Common myeloid progenitor, CD34-positive (primary cell): Measurements from ENCODE around the gene KCNK1.

Experiments
- CTCF ChIA-PET: fragments of 350-600 bp; sonication (Branson Sonifier 250); formaldehyde crosslinking; loops from one replicate; lab custom pipeline; 2021; ENCODE audit warnings: antibody characterized with exemption; lab: Charles Lee
- POLR2A ChIA-PET: fragments of 350-600 bp; sonication (Branson Sonifier 250); formaldehyde crosslinking; loops from one replicate; lab custom pipeline; 2021; ENCODE audit warnings: antibody characterized with exemption; lab: Charles Lee
- DNase-seq, 3 donors: peaks; one replicate each; pipeline versions ENCODE4 v3.0.0 to v3.0.0-alpha.2; 2013
- H3K27ac ChIP-seq, 2 experiments: 1 replicate in 1 of 2; 2 replicates in 1 of 2; pipeline ENCODE4 v1.7.0; 2013; ENCODE audit warnings: inconsistent platforms in 2 of 2, low read length in 2 of 2, mild to moderate bottlenecking in 2 of 2, low read depth in 1 of 2, moderate library complexity in 1 of 2; ENCODE audit not compliant: severe bottlenecking in 2 of 2, insufficient read depth in 1 of 2, poor library complexity in 1 of 2
- H3K27me3 ChIP-seq, 5 experiments: replicated peaks in 2 of 5; 1 replicate in 3 of 5; 2 replicates in 2 of 5; pipeline versions ENCODE4 v1.6.1 to v1.7.0; 2013; ENCODE audit warnings: low read length in 4 of 5, mild to moderate bottlenecking in 2 of 5, moderate library complexity in 2 of 5, inconsistent platforms in 1 of 5; ENCODE audit not compliant: insufficient read depth in 5 of 5, control insufficient read depth in 4 of 5
- H3K36me3 ChIP-seq, 4 experiments: 1 replicate in 2 of 4; 2 replicates in 2 of 4; pipeline versions ENCODE4 v1.6.1 to v1.7.0; 2013; ENCODE audit warnings: low read length in 3 of 4, control low read depth in 1 of 4, mild to moderate bottlenecking in 1 of 4; ENCODE audit not compliant: control insufficient read depth in 4 of 4, insufficient read depth in 4 of 4
- H3K4me1 ChIP-seq, 4 experiments: 1 replicate in 3 of 4; 2 replicates in 1 of 4; pipeline versions ENCODE4 v1.6.1 to v1.7.1; 2013; ENCODE audit warnings: low read length in 3 of 4, mild to moderate bottlenecking in 3 of 4, control low read depth in 1 of 4, inconsistent platforms in 1 of 4, moderate library complexity in 1 of 4; ENCODE audit not compliant: control insufficient read depth in 4 of 4, insufficient read depth in 4 of 4; ENCODE audit errors: control extremely low read depth in 1 of 4
- H3K4me3 ChIP-seq, 7 experiments: 1 replicate in 4 of 7; 2 replicates in 3 of 7; pipeline versions ENCODE4 v1.5.1 to v1.7.0; 2013; ENCODE audit warnings: mild to moderate bottlenecking in 7 of 7, low read length in 6 of 7, moderate library complexity in 6 of 7, inconsistent platforms in 2 of 7, low read depth in 2 of 7, control low read depth in 1 of 7; ENCODE audit not compliant: insufficient read depth in 4 of 7, control insufficient read depth in 1 of 7; ENCODE audit errors: extremely low read depth in 1 of 7
- H3K9me3 ChIP-seq, 5 experiments: 1 replicate in 4 of 5; 2 replicates in 1 of 5; pipeline versions ENCODE4 v1.6.1 to v1.7.1; 2013; ENCODE audit warnings: low read length in 4 of 5, mild to moderate bottlenecking in 2 of 5, inconsistent platforms in 1 of 5, low read depth in 1 of 5, moderate library complexity in 1 of 5; ENCODE audit not compliant: control insufficient read depth in 4 of 5, insufficient read depth in 2 of 5; ENCODE audit errors: control extremely low read depth in 1 of 5
- WGBS: methylation state at CpG from one replicate; pipeline ENCODE4 v1.1.5; 2013; ENCODE audit not compliant: insufficient coverage; 5-methylcytosine and 5-hydroxymethylcytosine counted together

KCNK1 gene

GRCh38 chr1:233597489-233597901 lies 16.4 kb upstream of the KCNK1 start:
- Histone ChIP-seq H3K4me3 (no peak overlapping the region), H3K4me1 (no peaks in the 10 kb centered on the region), H3K27ac (no peak overlapping the region), H3K36me3 (no peaks in the 10 kb centered on the region), H3K27me3 (peaks cover 0 to 2% (median 0%) of the 10 kb centered on the region in 5 experiments), H3K9me3 (no peaks in the 10 kb centered on the region)
- CTCF ChIA-PET = no interaction called here
- 71% methylated on average over 1 of the region's 2 CpGs for WGBS
- no peak for DNase-seq
- POLR2A ChIA-PET = no interaction called here

GRCh38 chr1:233598891-233599541 lies 14.9 kb upstream of the KCNK1 start:
- peaks cover 0 to 2% (median 0%) of the 10 kb centered on the region in 5 experiments for H3K27me3 ChIP-seq
- 49% methylated on average over 5 of the region's 8 CpGs for WGBS

GRCh38 chr1:233599542-233600073 lies 14.3 kb upstream of the KCNK1 start:
- Histone ChIP-seq H3K4me3 (no peak overlapping the region), H3K36me3 (no peaks in the 10 kb centered on the region), H3K27me3 (peaks cover 0 to 2% (median 0%) of the 10 kb centered on the region in 5 experiments), H3K27ac (no peak overlapping the region), H3K4me1 (no peaks in the 10 kb centered on the region), H3K9me3 (peaks cover 0 to 4% (median 0%) of the 10 kb centered on the region in 5 experiments)
- ChIA-PET POLR2A (no interaction called here), CTCF (no interaction called here)
- no peak for DNase-seq
- 100% methylated on average over 4 of the region's 5 CpGs for WGBS

More at GRCh38 chr1:233598891-233599541, 14.9 kb upstream of the KCNK1 start:
- Histone ChIP-seq H3K27ac (no peak overlapping the region), H3K9me3 (peaks cover 0 to 2% (median 0%) of the 10 kb centered on the region in 5 experiments), H3K36me3 (no peaks in the 10 kb centered on the region), H3K4me3 (no peak overlapping the region), H3K4me1 (no peaks in the 10 kb centered on the region)
- POLR2A ChIA-PET = no interaction called here
- CTCF ChIA-PET = no interaction called here
- no peak for DNase-seq

- Histone ChIP-seq H3K9me3 (peaks cover 0 to 4% (median 0%) of the 10 kb centered on the region in 5 experiments), H3K4me1 (no peaks in the 10 kb centered on the region), H3K27ac (no peak overlapping the region), H3K4me3 (no peak overlapping the region), H3K36me3 (no peaks in the 10 kb centered on the region), H3K27me3 (peaks cover 0 to 2% (median 0%) of the 10 kb centered on the region in 5 experiments)
- 20% methylated on average over 1 of the region's 1 CpG for WGBS
- POLR2A ChIA-PET = no interaction called here
- no peak for DNase-seq
- CTCF ChIA-PET = no interaction called here
These were observed 13.4 kb upstream of the KCNK1 start for GRCh38 chr1:233600488-233600887.

GRCh38 chr1:233603478-233603877 lies 10.4 kb upstream of the KCNK1 start:
- DNase-seq = no peak
- Histone ChIP-seq H3K27me3 (peaks cover 0 to 8% (median 0%) of the 10 kb centered on the region in 5 experiments), H3K27ac (no peak overlapping the region), H3K36me3 (no peaks in the 10 kb centered on the region), H3K4me1 (no peaks in the 10 kb centered on the region), H3K4me3 (no peak overlapping the region), H3K9me3 (peaks cover 0 to 4% (median 0%) of the 10 kb centered on the region in 5 experiments)
- WGBS = 96% methylated on average over 2 of the region's 2 CpGs
- ChIA-PET CTCF (no interaction called here), POLR2A (no interaction called here)

- CTCF ChIA-PET = no interaction called here
- POLR2A ChIA-PET = no interaction called here
- DNase-seq = no peak
- H3K27ac ChIP-seq = no peak overlapping the region
- no peaks in the 10 kb centered on the region for H3K4me1 ChIP-seq
- no peak overlapping the region for H3K4me3 ChIP-seq
- no peaks in the 10 kb centered on the region for H3K36me3 ChIP-seq
- 100% methylated on average over 2 of the region's 2 CpGs for WGBS
- H3K27me3 ChIP-seq = peaks cover 0 to 16% (median 0%) of the 10 kb centered on the region in 5 experiments
- H3K9me3 ChIP-seq = peaks cover 0 to 4% (median 0%) of the 10 kb centered on the region in 5 experiments
These were observed 8.7 kb upstream of the KCNK1 start for GRCh38 chr1:233605205-233605604.

GRCh38 chr1:233606813-233607212 lies 7.1 kb upstream of the KCNK1 start:
- Histone ChIP-seq H3K4me1 (no peaks in the 10 kb centered on the region), H3K27ac (no peak overlapping the region), H3K9me3 (peaks cover 0 to 4% (median 0%) of the 10 kb centered on the region in 5 experiments), H3K4me3 (no peak overlapping the region), H3K36me3 (no peaks in the 10 kb centered on the region), H3K27me3 (peaks cover 0 to 30% (median 5%) of the 10 kb centered on the region in 5 experiments)
- WGBS = 90% methylated on average over 3 of the region's 5 CpGs
- CTCF ChIA-PET = no interaction called here
- POLR2A ChIA-PET = no interaction called here
- no peak for DNase-seq
